GM19240 (cell line): Measurements from ENCODE around the gene FERMT3.

Experiments used
- DNase-seq: peaks from one replicate; pipeline ENCODE4 v3.0.0; 2011; ENCODE audit warnings: low spot score; ENCODE audit not compliant: insufficient read length

Gene FERMT3

GRCh38 chr11:64185693-64186491 is 20.6 kb upstream of the FERMT3 start, which contains the start of gene STIP1:
STIP1 (plus strand) TSS chr11:64186171; CDS start chr11:64186262, 91 bp downstream.
- peak; percentile 92 for DNase-seq

- DNase-seq: no peak
Measured at GRCh38 chr11:64186492-64187165, 19.9 kb upstream of the FERMT3 start.

GRCh38 chr11:64192434-64192833 is 14.1 kb upstream of the FERMT3 start:
- no peak for DNase-seq

GRCh38 chr11:64196626-64197025 is 9.9 kb upstream of the FERMT3 start:
- DNase-seq: no peak

- no peak for DNase-seq
Measured at GRCh38 chr11:64198511-64198910, 8.0 kb upstream of the FERMT3 start.

GRCh38 chr11:64201543-64201942 is 5.0 kb upstream of the FERMT3 start:
- no peak for DNase-seq

- DNase-seq: no peak
Measured at GRCh38 chr11:64202992-64203391, 3.5 kb upstream of the FERMT3 start.

- no peak for DNase-seq
Measured at GRCh38 chr11:64203421-64204079, 3.0 kb upstream of the FERMT3 start.

GRCh38 chr11:64204080-64204440 is 2.5 kb upstream of the FERMT3 start:
- DNase-seq: no peak

GRCh38 chr11:64204464-64204989 is 2.0 kb upstream of the FERMT3 start:
- no peak for DNase-seq

- DNase-seq: peak; percentile 95
Measured at GRCh38 chr11:64207256-64208085, 950 bp downstream of the FERMT3 start.

- no peak for DNase-seq
Measured at GRCh38 chr11:64208086-64208795, 1.7 kb downstream of the FERMT3 start.

GRCh38 chr11:64208796-64209562 is 2.5 kb downstream of the FERMT3 start:
- no peak for DNase-seq

- DNase-seq: no peak
Measured at GRCh38 chr11:64209563-64209843, 3.0 kb downstream of the FERMT3 start.

GRCh38 chr11:64210301-64211020 is 3.9 kb downstream of the FERMT3 start:
- no peak for DNase-seq

GRCh38 chr11:64211181-64211872 is 4.8 kb downstream of the FERMT3 start:
- no peak for DNase-seq

- DNase-seq: no peak
Measured at GRCh38 chr11:64216879-64217278, 10.4 kb downstream of the FERMT3 start.

GRCh38 chr11:64218628-64219353 is 12.3 kb downstream of the FERMT3 start:
- no peak for DNase-seq
